HG03196 (cell line): ENCODE data around the gene RRP1.

ENCODE experiments used
- ATAC-seq: cut with Tn5 transposase; IDR thresholded peaks from one replicate; pipeline ENCODE4 v1.9.1; 2021; ENCODE audit not compliant: unreplicated experiment

RRP1 gene

GRCh38 chr21:43775795-43776430 is 13.5 kb upstream of the RRP1 start, which contains the start of gene CSTB:
Gene CSTB, minus strand, starts transcription at chr21:43776308. Its CDS starts 39 bp downstream, at chr21:43776269.
- peak; percentile 60 for ATAC-seq

- ATAC-seq: no peak
These were observed 11.4 kb upstream of the RRP1 start for GRCh38 chr21:43777953-43778352.

- ATAC-seq: no peak
These were observed 10.7 kb upstream of the RRP1 start for GRCh38 chr21:43778469-43779335.

- ATAC-seq: no peak
These were observed 9.7 kb upstream of the RRP1 start for GRCh38 chr21:43779660-43780059.

GRCh38 chr21:43781846-43782245 is 7.5 kb upstream of the RRP1 start:
- ATAC-seq: no peak

- ATAC-seq: no peak
These were observed 6.8 kb upstream of the RRP1 start for GRCh38 chr21:43782431-43783097.

GRCh38 chr21:43783098-43783700 is 6.2 kb upstream of the RRP1 start:
- ATAC-seq: no peak

- no peak for ATAC-seq
These were observed 4.2 kb upstream of the RRP1 start for GRCh38 chr21:43785134-43785533.

GRCh38 chr21:43786300-43786806 is 3.0 kb upstream of the RRP1 start:
- no peak for ATAC-seq

GRCh38 chr21:43786807-43787440 is 2.5 kb upstream of the RRP1 start:
- no peak for ATAC-seq

- no peak for ATAC-seq
These were observed 690 bp downstream of the RRP1 start for GRCh38 chr21:43790010-43790524.

GRCh38 chr21:43792406-43792805 is 3.0 kb downstream of the RRP1 start:
- no peak for ATAC-seq

- ATAC-seq: no peak
These were observed 3.9 kb downstream of the RRP1 start for GRCh38 chr21:43793243-43793642.

- ATAC-seq: no peak
These were observed 4.9 kb downstream of the RRP1 start for GRCh38 chr21:43794311-43794710.

- ATAC-seq: no peak
These were observed 5.5 kb downstream of the RRP1 start for GRCh38 chr21:43794857-43795256.

GRCh38 chr21:43797415-43797814 is 8.0 kb downstream of the RRP1 start:
- no peak for ATAC-seq

GRCh38 chr21:43797925-43798715 is 8.7 kb downstream of the RRP1 start:
- ATAC-seq: no peak

GRCh38 chr21:43799301-43799840 is 10.0 kb downstream of the RRP1 start:
- no peak for ATAC-seq

- no peak for ATAC-seq
These were observed 10.7 kb downstream of the RRP1 start for GRCh38 chr21:43800124-43800523.
